SK-N-MC (cell line): ENCODE measurements around the gene SSBP2.

ENCODE experiments used
- DNase-seq: peaks from one replicate; pipeline ENCODE4 v3.0.0-alpha.2; 2011; ENCODE audit warnings: low read depth, low spot score
- H3K27ac ChIP-seq: fragments of 200-600 bp; sonication (generic); 2 replicates; pipeline ENCODE4 v1.5.1; 2016; ENCODE audit warnings: mixed run types
- H3K36me3 ChIP-seq: fragments of 200-600 bp; sonication (generic); 2 replicates; pipeline ENCODE4 v1.6.1; 2017; ENCODE audit warnings: antibody characterized with exemption, low read length, mixed read lengths; ENCODE audit not compliant: insufficient read depth
- H3K4me3 ChIP-seq: fragments of 200-600 bp; sonication (generic); 2 replicates; pipeline ENCODE4 v1.5.1; 2016
- H3K9ac ChIP-seq: fragments of 200-600 bp; sonication (generic); 2 replicates; pipeline ENCODE4 v1.8.0; 2017; ENCODE audit warnings: mixed run types, mixed read lengths; ENCODE audit not compliant: insufficient read length
- H3K9me3 ChIP-seq: fragments of 200-600 bp; sonication (generic); 2 replicates; pipeline ENCODE4 v1.6.1; 2017; ENCODE audit warnings: low read depth, mild to moderate bottlenecking, antibody characterized with exemption, low read length, moderate library complexity, mixed read lengths
- EZH2 ChIP-seq: fragments of 200-600 bp; sonication (generic); IDR thresholded peaks from one replicate; pipeline ENCODE4 v1.6.1; 2017; ENCODE audit warnings: antibody characterized with exemption
- FOXP2 ChIP-seq: optimal IDR thresholded peaks from 2 replicates; pipeline ENCODE3; 2011; ENCODE audit warnings: mild to moderate bottlenecking, moderate library complexity; ENCODE audit not compliant: insufficient read depth; ENCODE audit errors: extremely low read length, control extremely low read depth
- POLR2AphosphoS5 ChIP-seq: IDR thresholded peaks from 2 replicates; pipeline ENCODE4 v1.6.1; 2012; ENCODE audit warnings: mild to moderate bottlenecking, low read depth, low read length, borderline replicate concordance

SSBP2 gene

DNA sequence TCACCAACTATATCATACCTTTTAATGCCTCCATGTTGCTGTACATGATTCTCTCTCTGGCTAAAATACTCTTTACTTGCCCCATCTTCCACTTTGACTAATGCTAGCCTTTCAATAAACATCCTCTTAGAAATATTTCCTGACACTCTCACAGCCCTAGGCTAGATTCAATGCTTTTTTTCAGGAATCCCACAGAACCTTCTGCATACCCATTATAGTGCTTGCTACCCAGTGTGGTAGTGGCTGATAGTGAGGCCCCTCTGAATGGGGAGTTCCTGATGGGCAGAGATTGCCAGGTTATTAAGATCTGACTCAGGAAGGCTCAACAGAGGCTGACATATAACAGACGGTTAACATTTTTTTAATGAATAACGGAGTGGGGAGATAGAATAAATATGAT lies 11.6 kb downstream of the SSBP2 start:
- DNase-seq, result no peak
- Histone ChIP-seq H3K27ac (no peak overlapping the region), H3K4me3 (no peak overlapping the region), H3K9ac (no peak overlapping the region), H3K9me3 (no peaks in the 10 kb centered on the region), H3K36me3 (no peaks in the 10 kb centered on the region)
- TF ChIP-seq FOXP2 (no peak), EZH2 (no peak)

DNA sequence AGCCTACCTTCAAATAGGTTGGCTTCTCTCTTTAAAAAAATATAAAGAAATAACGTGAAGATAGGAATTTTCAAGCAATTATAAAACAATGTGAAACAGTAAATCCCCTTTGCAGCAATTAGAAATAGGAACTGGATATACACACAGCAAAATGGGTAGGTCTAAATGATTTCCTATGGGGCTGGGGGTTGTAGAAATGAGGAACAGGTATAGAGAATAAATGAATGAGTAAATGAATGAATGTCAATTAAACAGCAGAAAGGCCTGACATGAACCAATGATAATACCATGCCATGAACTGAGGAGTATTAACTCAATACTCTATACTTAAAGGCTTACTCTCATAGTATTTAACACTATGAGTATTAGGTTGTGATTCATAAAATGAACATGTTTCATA lies 21.6 kb downstream of the SSBP2 start:
- DNase-seq, result no peak
- H3K9ac ChIP-seq, result no peak overlapping the region

DNA sequence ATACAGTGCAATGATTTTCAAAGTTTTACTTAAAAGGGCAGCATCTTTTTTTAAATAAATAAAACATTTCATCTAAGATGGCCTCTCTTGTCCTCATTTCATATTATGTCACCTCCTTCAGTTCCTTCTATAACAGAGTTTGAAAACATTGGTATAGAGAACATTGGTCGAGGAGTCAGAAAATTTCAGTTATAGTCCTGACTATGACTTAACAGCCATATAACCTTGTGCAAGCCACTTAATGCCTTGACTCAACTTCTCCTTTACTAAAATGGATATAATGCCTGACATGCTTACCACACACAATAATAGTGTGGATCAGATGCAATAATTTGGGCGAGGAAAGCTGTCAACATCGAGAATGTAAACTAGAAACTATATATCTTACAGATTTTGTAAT lies 22.6 kb downstream of the SSBP2 start:
- H3K27ac ChIP-seq, result no peak overlapping the region
- H3K9me3 ChIP-seq, result no peaks in the 10 kb centered on the region
- no peaks in the 10 kb centered on the region for H3K36me3 ChIP-seq
- DNase-seq, result no peak
- H3K9ac ChIP-seq, result no peak overlapping the region
- TF ChIP-seq POLR2AphosphoS5, result no peak
- no peak for TF ChIP-seq EZH2
- no peak for TF ChIP-seq FOXP2
- no peak overlapping the region for H3K4me3 ChIP-seq

More for the DNA sequence above, 21.6 kb downstream of the SSBP2 start:
- H3K27ac ChIP-seq, result no peak overlapping the region
- no peaks in the 10 kb centered on the region for H3K9me3 ChIP-seq
- no peak overlapping the region for H3K4me3 ChIP-seq
- TF ChIP-seq FOXP2, result no peak
- H3K36me3 ChIP-seq, result no peaks in the 10 kb centered on the region

DNA sequence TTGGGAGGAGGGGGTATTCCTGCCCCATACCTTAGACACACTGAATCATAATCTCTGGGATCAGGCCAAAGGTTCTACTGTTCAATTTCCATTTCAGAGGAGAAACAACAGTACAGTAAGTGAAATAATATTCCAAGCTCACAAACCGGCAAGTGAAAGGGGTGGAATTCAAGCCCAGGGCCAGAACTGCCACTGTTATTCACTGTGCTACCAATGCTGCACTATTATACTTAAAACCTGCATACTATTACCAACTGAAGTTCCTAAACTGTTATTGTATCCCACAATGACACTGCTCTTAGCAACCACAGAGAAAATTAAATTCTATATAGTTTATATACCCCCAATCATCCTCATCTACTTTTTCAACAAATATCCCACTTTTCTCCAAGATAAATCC lies 24.6 kb downstream of the SSBP2 start:
- no peaks in the 10 kb centered on the region for H3K36me3 ChIP-seq
- no peak overlapping the region for H3K9ac ChIP-seq
- H3K9me3 ChIP-seq, result no peaks in the 10 kb centered on the region
- H3K27ac ChIP-seq, result no peak overlapping the region
- no peak for DNase-seq
- TF ChIP-seq FOXP2 (no peak), EZH2 (no peak), POLR2AphosphoS5 (no peak)
- H3K4me3 ChIP-seq, result no peak overlapping the region

DNA sequence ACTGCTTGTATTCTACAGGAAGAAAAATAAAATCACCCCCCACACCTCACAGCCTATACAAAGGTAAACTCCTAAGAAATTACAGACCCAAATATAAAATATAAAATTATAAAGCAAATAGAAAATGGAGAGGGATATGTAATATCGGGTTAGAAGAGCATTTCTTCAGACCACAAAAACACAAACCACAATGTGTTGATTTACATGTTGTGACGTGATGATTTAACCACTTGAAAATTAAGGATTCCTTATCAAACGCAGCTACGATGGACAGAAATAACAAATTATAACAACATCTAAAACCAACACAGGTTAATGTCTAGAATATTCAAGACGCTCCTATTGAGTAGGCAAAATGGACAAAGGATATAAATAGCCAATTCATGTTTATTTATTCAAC lies 26.3 kb downstream of the SSBP2 start:
- no peaks in the 10 kb centered on the region for H3K9me3 ChIP-seq
- no peak for TF ChIP-seq EZH2
- no peak for TF ChIP-seq POLR2AphosphoS5
- TF ChIP-seq FOXP2, result no peak
- H3K4me3 ChIP-seq, result no peak overlapping the region
- H3K9ac ChIP-seq, result no peak overlapping the region
- no peaks in the 10 kb centered on the region for H3K36me3 ChIP-seq
- H3K27ac ChIP-seq, result no peak overlapping the region
- no peak for DNase-seq

DNA sequence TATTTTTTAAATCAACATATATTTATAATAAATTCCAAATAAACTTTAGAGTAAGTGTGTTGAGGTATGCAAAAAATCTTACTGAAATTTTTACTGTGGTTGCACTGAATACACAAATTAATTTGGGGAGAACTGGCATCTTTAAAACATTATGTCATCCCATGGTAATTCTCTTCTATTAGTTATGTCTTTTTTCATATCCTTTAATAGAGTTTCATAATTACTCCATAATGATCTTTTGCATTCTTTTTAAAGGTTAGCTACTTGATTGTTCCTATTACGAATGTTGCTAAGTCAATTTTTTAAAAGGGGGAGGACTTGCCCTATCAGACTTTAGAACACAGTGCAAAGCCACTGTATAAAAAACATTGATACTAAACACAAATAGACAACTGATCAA lies 26.8 kb downstream of the SSBP2 start:
- H3K9me3 ChIP-seq, result no peaks in the 10 kb centered on the region
- no peak overlapping the region for H3K27ac ChIP-seq
- DNase-seq, result no peak
- TF ChIP-seq FOXP2 (no peak), POLR2AphosphoS5 (no peak), EZH2 (no peak)
- no peak overlapping the region for H3K4me3 ChIP-seq
- H3K36me3 ChIP-seq, result no peaks in the 10 kb centered on the region
- no peak overlapping the region for H3K9ac ChIP-seq

DNA sequence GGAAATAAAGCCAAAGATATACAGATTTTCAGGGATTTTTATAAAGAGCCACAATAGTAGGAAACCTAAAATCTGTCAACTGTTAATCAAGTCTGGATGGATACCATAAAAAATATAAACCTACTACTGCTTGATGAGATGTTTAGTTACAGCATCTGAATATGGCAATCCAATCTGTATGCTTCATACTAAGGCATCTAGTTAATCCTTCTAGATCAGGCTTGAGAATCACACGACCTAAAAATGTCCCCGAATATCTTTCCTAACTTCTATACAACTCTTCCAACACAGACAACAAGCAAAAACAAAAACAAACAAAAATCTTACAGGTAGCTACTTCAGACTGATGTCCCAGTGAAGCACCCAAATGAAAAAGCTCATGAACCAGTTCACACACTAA lies 29.8 kb downstream of the SSBP2 start:
- Histone ChIP-seq H3K9me3 (no peaks in the 10 kb centered on the region), H3K9ac (no peak overlapping the region), H3K27ac (no peak overlapping the region), H3K36me3 (no peaks in the 10 kb centered on the region), H3K4me3 (no peak overlapping the region)
- no peak for DNase-seq
- TF ChIP-seq POLR2AphosphoS5 (no peak), EZH2 (no peak), FOXP2 (no peak)

DNA sequence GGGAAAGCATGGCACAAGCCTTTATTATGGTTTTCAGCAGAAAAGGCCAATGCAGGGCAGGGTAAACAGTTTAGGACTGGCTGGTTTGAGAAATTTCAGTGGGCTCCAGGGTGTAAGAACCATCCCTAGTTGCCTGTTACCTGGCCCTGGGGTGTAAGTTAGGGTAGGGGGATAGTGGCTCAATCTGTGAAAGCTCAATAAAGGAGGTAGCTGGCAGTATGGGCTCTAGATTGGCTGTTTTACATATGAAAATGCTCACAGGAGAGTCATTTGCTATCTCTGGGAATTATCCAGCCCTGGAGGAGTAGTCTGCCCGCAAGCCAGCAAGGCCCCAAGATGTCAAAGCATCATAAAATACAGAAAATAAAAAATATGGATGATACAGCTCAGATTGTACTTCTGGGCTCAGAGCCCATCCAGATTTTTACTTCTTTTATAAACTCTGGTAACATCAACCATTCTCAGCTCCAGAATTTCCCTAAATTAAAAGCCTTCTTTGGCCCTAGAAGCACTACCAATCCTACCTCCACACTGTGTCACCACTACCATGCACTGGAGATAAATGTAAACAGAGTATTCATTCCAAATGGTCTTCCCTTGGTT lies 31.1 kb downstream of the SSBP2 start:
- Histone ChIP-seq H3K9ac (no peak overlapping the region), H3K9me3 (no peaks in the 10 kb centered on the region), H3K36me3 (no peaks in the 10 kb centered on the region), H3K27ac (no peak overlapping the region), H3K4me3 (no peak overlapping the region)
- no peak for DNase-seq
- TF ChIP-seq POLR2AphosphoS5 (no peak), FOXP2 (no peak), EZH2 (no peak)

DNA sequence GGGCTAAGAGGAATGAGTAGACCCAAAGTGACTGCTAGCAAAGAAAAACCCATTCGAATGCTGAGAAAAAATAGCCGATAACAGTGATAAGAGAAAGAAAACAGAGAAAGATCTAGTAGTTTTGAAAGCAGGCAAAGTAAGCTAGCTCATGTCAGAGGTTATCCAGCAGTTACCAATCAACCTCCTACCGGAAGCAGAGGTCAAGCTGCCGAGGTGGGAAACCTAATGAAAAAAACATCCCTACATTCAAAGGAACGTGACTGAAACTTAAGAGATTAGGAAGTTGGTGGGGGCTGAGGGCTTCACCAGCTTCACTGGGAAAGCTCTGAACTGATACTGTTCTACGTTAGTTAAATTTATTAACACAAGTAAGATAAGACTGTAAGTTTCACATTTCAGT lies 32.6 kb downstream of the SSBP2 start:
- Histone ChIP-seq H3K27ac (no peak overlapping the region), H3K9ac (no peak overlapping the region)

DNA sequence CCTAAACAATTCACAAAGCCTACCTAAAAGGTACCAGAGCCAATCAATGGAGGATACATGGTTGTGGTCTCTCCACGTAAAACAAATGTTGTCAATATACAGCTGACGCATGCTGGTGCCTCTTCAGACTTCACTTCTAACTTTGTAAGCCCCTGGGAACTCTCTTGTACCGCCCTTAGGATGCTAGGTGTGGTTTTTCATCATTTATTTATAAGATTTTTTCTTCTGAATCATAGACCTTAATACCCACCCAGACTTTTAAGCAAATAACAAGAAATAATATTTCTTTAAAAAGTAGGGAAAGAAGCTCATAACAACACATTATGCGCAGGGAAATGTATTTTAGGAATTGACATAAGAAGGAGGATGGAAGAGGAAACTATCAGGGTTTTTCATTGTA lies 33.0 kb downstream of the SSBP2 start:
- no peaks in the 10 kb centered on the region for H3K9me3 ChIP-seq
- H3K27ac ChIP-seq, result no peak overlapping the region
- H3K9ac ChIP-seq, result no peak overlapping the region
- H3K4me3 ChIP-seq, result no peak overlapping the region
- no peaks in the 10 kb centered on the region for H3K36me3 ChIP-seq
- DNase-seq, result no peak
- TF ChIP-seq FOXP2, result no peak
- TF ChIP-seq POLR2AphosphoS5, result no peak
- TF ChIP-seq EZH2, result no peak

More for the DNA sequence above, 32.6 kb downstream of the SSBP2 start:
- no peak for DNase-seq
- no peaks in the 10 kb centered on the region for H3K9me3 ChIP-seq
- no peak overlapping the region for H3K4me3 ChIP-seq
- no peak for TF ChIP-seq POLR2AphosphoS5
- no peak for TF ChIP-seq EZH2
- no peak for TF ChIP-seq FOXP2
- no peaks in the 10 kb centered on the region for H3K36me3 ChIP-seq
